Subcutaneous abdominal adipose tissue (tissue), 5 donors: ENCODE results near the gene NAXE.
"Not testable (repeated sequence)": the region's sequence is repeated elsewhere in the genome, so short reads cannot be mapped to it uniquely, and the experiment has no call there.

Source experiments
- H3K27ac ChIP-seq: one replicate; pipeline ENCODE4 v1.7.0; 2013; ENCODE audit warnings: low read depth, mild to moderate bottlenecking, inconsistent platforms, low read length, moderate library complexity
- H3K27me3 ChIP-seq, 5 donors: one replicate each; pipeline ENCODE4 v1.7.0; 2013; ENCODE audit warnings: low read length in 5 of 5, inconsistent platforms in 1 of 5; ENCODE audit not compliant: control insufficient read depth in 5 of 5, insufficient read depth in 4 of 5
- H3K36me3 ChIP-seq, 5 donors: one replicate each; pipeline ENCODE4 v1.7.0; 2013; ENCODE audit warnings: low read length in 5 of 5; ENCODE audit not compliant: control insufficient read depth in 5 of 5, insufficient read depth in 5 of 5
- H3K4me1 ChIP-seq, 5 donors: one replicate each; pipeline ENCODE4 v1.7.0; 2013; ENCODE audit warnings: low read length in 5 of 5, mild to moderate bottlenecking in 3 of 5, moderate library complexity in 1 of 5; ENCODE audit not compliant: control insufficient read depth in 5 of 5, insufficient read depth in 5 of 5
- H3K4me3 ChIP-seq, 5 donors: one replicate each; pipeline ENCODE4 v1.7.0; 2013; ENCODE audit warnings: low read length in 5 of 5, low read depth in 1 of 5
- H3K9ac ChIP-seq, 5 donors: one replicate each; pipeline ENCODE4 v1.7.0; 2013; ENCODE audit warnings: low read length in 5 of 5, mild to moderate bottlenecking in 4 of 5, moderate library complexity in 3 of 5
- H3K9me3 ChIP-seq, 5 donors: one replicate each; pipeline ENCODE4 v1.7.0; 2013; ENCODE audit warnings: low read length in 5 of 5; ENCODE audit not compliant: control insufficient read depth in 5 of 5
- donor health status: healthy.
- donor health status: healthy.
- donor health status: healthy.
- donor health status: healthy.
- donor health status: healthy.

The NAXE gene

DNA sequence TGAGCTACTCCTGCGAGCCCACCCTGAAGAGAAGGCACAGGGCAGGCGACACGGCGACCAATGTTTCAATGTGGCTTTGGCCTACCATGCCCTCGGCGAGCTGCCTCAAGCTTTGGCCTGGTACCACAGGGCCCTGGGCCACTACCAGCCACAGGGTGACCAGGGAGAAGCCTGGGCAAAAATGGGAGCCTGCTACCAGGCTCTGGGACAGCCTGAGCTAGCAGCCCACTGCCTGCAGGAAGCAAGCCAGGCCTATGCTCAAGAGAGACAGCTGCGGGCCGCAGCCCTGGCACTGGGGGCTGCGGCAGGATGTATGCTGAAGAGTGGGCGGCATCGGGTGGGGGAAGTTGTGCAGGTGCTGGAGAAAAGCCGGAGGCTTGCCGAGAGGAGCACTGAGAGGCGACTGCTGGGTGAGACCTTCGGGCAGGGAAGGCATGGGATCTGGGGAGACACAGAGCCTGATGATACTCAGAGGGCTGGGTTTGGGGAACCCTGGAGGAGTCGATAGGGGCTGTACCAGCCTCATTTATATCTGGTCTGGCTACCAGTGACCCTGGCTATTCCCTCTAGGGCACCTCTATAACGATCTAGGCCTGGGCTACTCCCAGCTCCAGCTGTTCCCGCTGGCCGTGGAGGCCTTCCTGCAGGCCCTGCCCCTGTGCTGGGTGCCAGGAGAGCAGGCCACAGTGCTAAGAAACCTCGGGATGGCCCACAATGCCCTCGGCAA lies 9.8 kb upstream of the NAXE start:
- no peaks in the 10 kb centered on the region for H3K36me3 ChIP-seq
- peak overlapping the region in 1 of 5 donors; percentile 39 for H3K9ac ChIP-seq
- peaks cover 0 to 3% (median 0%) of the 10 kb centered on the region in 5 donors for H3K27me3 ChIP-seq
- H3K4me1 ChIP-seq, result peaks cover 0 to 2% (median 0%) of the 10 kb centered on the region in 5 donors
- H3K27ac ChIP-seq, result no peak overlapping the region
- no peaks in the 10 kb centered on the region for H3K9me3 ChIP-seq
- no peak overlapping the region for H3K4me3 ChIP-seq

DNA sequence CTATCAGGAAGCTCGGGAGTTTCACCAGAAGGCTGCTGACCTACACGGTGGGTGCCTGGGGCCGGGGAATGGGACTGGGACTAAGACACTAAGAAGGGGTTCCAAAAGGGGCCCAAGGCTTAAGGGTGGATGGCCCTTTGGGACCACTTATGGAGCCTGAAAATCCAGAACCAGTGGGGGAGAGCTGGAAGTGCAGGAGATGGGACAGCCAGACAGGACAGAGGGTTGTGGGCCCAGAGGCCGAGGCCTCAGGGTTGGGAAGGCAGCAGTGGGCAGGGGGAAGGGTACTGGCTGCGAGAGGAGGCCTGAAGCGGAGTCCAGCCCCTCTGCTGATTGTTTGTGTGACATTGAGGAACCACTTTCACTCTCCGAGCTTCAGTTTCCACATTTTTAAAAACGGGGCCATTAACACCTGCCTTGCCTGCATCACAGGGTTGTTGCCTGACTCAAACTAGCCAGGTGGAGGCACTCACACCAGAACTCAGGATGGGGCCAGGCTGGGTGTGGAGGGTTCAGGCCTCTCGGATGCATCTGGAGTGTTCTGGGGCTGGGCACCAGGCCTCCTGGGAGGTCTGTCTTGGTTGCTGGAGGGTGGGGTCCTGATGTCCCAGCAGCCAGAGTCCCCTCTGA lies 9.1 kb upstream of the NAXE start:
- H3K9ac ChIP-seq, result no peak overlapping the region
- H3K36me3 ChIP-seq, result no peaks in the 10 kb centered on the region
- H3K4me1 ChIP-seq, result peaks cover 0 to 2% (median 0%) of the 10 kb centered on the region in 5 donors
- H3K27ac ChIP-seq, result no peak overlapping the region
- H3K9me3 ChIP-seq, result no peaks in the 10 kb centered on the region
- peaks cover 0 to 3% (median 0%) of the 10 kb centered on the region in 5 donors for H3K27me3 ChIP-seq
- no peak overlapping the region for H3K4me3 ChIP-seq

DNA sequence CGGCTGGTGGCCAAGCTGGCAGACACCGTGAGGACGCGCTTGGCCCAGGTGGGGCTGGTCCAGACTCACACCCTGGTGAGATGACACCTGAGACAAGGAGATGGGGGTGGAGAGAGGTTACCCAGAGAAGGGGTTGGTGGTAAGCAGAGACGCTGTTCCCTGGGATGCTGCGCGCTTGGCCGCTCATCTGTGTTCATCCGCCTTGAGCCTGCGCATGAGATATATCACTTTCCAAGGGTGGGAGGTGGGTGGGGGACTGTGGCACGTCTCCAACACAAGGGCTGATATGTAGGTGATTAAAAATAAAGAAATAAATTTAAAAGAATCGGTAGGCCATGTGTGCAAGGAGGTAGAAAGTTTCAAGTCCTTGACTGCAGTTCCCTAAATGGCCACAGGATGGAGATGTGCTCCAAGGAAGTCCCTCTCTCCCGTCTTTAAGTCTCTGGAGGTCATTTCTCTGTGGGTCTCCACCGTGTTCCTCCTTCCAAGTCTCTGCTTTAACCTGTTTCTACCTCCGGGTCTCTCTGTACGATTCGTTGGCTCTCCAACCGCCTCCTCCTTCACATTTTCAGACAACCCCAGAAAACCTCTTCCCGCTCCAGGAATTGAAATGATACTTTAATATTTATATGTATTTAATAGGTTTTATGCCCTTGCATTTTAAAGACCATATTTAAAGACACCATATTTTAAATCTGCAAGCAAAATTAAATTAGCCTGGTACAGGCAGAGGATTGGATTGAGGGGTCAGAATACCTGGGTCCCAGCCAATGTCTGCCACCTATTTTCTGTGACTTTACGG lies 7.6 kb upstream of the NAXE start:
- Histone ChIP-seq H3K36me3 (no peaks in the 10 kb centered on the region), H3K27me3 (peaks cover 0 to 3% (median 0%) of the 10 kb centered on the region in 5 donors), H3K4me3 (no peak overlapping the region), H3K4me1 (peaks cover 0 to 2% (median 0%) of the 10 kb centered on the region in 5 donors), H3K27ac (no peak overlapping the region), H3K9ac (no peak overlapping the region), H3K9me3 (no peaks in the 10 kb centered on the region)

DNA sequence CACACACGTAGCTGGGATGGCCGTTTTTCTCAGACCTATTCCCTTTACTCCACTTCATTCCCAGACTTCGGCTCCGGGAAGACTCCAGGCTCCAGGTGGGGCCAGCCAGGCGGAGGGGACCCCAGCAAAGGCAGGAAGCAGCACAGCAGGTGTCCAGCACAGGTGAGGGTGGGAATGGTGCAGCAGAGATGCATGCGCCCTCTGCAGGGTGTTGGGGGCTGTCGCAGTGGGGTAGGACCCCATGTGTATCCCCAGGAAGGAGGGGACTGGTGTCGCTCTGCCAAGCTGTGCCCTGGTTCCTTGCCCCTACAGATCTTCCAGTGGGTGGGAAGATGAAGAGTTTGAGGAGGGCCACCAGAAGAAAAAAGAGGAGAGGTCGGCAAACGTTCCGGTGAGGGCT lies 6.8 kb upstream of the NAXE start:
- H3K9ac ChIP-seq, result no peak overlapping the region

GRCh38 chr1:156586323-156586722 lies 5.3 kb upstream of the NAXE start:
- H3K4me1 ChIP-seq, result peaks cover 2 to 8% (median 4%) of the 10 kb centered on the region in 5 donors
- H3K36me3 ChIP-seq, result no peaks in the 10 kb centered on the region
- peaks cover 0 to 3% (median 0%) of the 10 kb centered on the region in 5 donors for H3K27me3 ChIP-seq
- no peak overlapping the region for H3K27ac ChIP-seq
- no peaks in the 10 kb centered on the region for H3K9me3 ChIP-seq
- no peak overlapping the region for H3K9ac ChIP-seq
- H3K4me3 ChIP-seq, result no peak overlapping the region

More for the DNA sequence above, 6.8 kb upstream of the NAXE start:
- H3K27me3 ChIP-seq, result peaks cover 0 to 3% (median 0%) of the 10 kb centered on the region in 5 donors
- H3K4me3 ChIP-seq, result no peak overlapping the region
- H3K4me1 ChIP-seq, result peaks cover 0 to 2% (median 0%) of the 10 kb centered on the region in 5 donors
- H3K36me3 ChIP-seq, result no peaks in the 10 kb centered on the region
- no peak overlapping the region for H3K27ac ChIP-seq
- H3K9me3 ChIP-seq, result no peaks in the 10 kb centered on the region

GRCh38 chr1:156586892-156587477 lies 4.6 kb upstream of the NAXE start:
- H3K9ac ChIP-seq, result no peak overlapping the region
- no peaks in the 10 kb centered on the region for H3K9me3 ChIP-seq
- no peak overlapping the region for H3K4me3 ChIP-seq
- H3K27ac ChIP-seq, result no peak overlapping the region
- H3K4me1 ChIP-seq, result peaks cover 2 to 10% (median 9%) of the 10 kb centered on the region in 5 donors
- H3K36me3 ChIP-seq, result no peaks in the 10 kb centered on the region
- peaks cover 0 to 3% (median 0%) of the 10 kb centered on the region in 5 donors for H3K27me3 ChIP-seq

- not testable (repeated sequence) for H3K9ac ChIP-seq, H3K36me3 ChIP-seq, H3K27me3 ChIP-seq, H3K27ac ChIP-seq, H3K4me3 ChIP-seq, H3K9me3 ChIP-seq
- H3K4me1 ChIP-seq, result peaks cover 2 to 17% (median 15%) of the 10 kb centered on the region in 5 donors
Observed at GRCh38 chr1:156587927-156588326, 3.6 kb upstream of the NAXE start.

DNA sequence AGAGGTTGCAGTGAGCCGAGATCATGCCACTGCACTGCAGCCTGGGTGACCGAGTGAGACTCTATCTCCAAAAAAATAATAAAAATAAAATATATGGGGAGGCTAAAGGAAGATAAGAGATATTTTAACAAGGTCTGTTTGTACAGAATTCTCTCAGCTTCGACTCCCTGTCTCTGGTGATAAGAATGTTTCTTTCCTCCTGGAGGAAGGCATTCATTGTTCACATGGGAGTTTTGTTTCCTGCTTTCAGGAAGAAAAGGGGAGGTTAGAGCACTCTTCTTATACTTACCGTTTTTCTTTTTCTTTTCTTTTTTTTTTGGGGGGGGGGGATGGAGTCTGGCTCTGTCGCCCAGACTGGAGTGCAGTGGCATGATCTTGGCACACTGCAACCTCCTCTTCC lies 2.0 kb upstream of the NAXE start:
- Histone ChIP-seq H3K9ac (no peak overlapping the region), H3K4me3 (no peak overlapping the region), H3K9me3 (no peaks in the 10 kb centered on the region), H3K27me3 (peaks cover 0 to 3% (median 0%) of the 10 kb centered on the region in 5 donors), H3K4me1 (peaks cover 2 to 17% (median 14%) of the 10 kb centered on the region in 5 donors), H3K27ac (no peak overlapping the region), H3K36me3 (peaks cover 2 to 16% (median 12%) of the 10 kb centered on the region in 5 donors)

GRCh38 chr1:156590326-156591180 lies 1.0 kb upstream of the NAXE start:
- peaks cover 5 to 26% (median 21%) of the 10 kb centered on the region in 5 donors for H3K36me3 ChIP-seq
- H3K27ac ChIP-seq, result no peak overlapping the region
- peak overlapping the region in 3 of 5 donors; percentile 64 to 83 (median 70) for H3K4me3 ChIP-seq
- H3K27me3 ChIP-seq, result no peaks in the 10 kb centered on the region
- H3K9me3 ChIP-seq, result no peaks in the 10 kb centered on the region
- H3K4me1 ChIP-seq, result peaks cover 2 to 17% (median 14%) of the 10 kb centered on the region in 5 donors
- H3K9ac ChIP-seq, result peak overlapping the region in 4 of 5 donors; percentile 16 to 92 (median 74)
